Measurements from ENCODE around the gene ETS2.
"Not testable (repeated sequence)": the region's sequence is repeated elsewhere in the genome, so short reads cannot be mapped to it uniquely, and the experiment has no call there.

Gene ETS2

GRCh38 chr21:38838598-38839327 lies 33.0 kb downstream of the ETS2 start:
- no peak overlapping the region for H3K4me3 Mint-ChIP-seq

GRCh38 chr21:38839328-38840286 lies 33.9 kb downstream of the ETS2 start:
- Mint-ChIP-seq H3K36me3 (ENCODE audit: low read depth) (no peaks in the 10 kb centered on the region), H3K27me3 (peaks cover 17% of the 10 kb centered on the region), H3K4me1 (ENCODE audit: low read depth) (peaks cover 39% of the 10 kb centered on the region), H3K4me3 (no peak overlapping the region), H3K9me3 (no peaks in the 10 kb centered on the region), H3K27ac (no peak overlapping the region)
- intact Hi-C loops (cut with micrococcal nuclease): no loop called here

More at GRCh38 chr21:38838598-38839327, 33.0 kb downstream of the ETS2 start:
- no peak overlapping the region for H3K27ac Mint-ChIP-seq
- H3K4me1 Mint-ChIP-seq (ENCODE audit: low read depth): peaks cover 38% of the 10 kb centered on the region
- no peaks in the 10 kb centered on the region for H3K9me3 Mint-ChIP-seq
- intact Hi-C loops (cut with micrococcal nuclease): no loop called here
- no peaks in the 10 kb centered on the region for H3K36me3 Mint-ChIP-seq (ENCODE audit: low read depth)
- peaks cover 17% of the 10 kb centered on the region for H3K27me3 Mint-ChIP-seq

GRCh38 chr21:38840456-38841300 lies 34.9 kb downstream of the ETS2 start:
- Mint-ChIP-seq H3K27me3 (peaks cover 10% of the 10 kb centered on the region), H3K4me1 (ENCODE audit: low read depth) (peaks cover 39% of the 10 kb centered on the region), H3K36me3 (ENCODE audit: low read depth) (no peaks in the 10 kb centered on the region), H3K4me3 (no peak overlapping the region), H3K27ac (no peak overlapping the region), H3K9me3 (no peaks in the 10 kb centered on the region)
- intact Hi-C loops (cut with micrococcal nuclease): no loop called here

- Mint-ChIP-seq H3K27me3 (peaks cover 10% of the 10 kb centered on the region), H3K9me3 (no peaks in the 10 kb centered on the region), H3K36me3 (ENCODE audit: low read depth) (no peaks in the 10 kb centered on the region), H3K4me1 (ENCODE audit: low read depth) (peaks cover 39% of the 10 kb centered on the region), H3K27ac (no peak overlapping the region), H3K4me3 (no peak overlapping the region)
- intact Hi-C loops (cut with micrococcal nuclease): no loop called here
These were observed 35.7 kb downstream of the ETS2 start for GRCh38 chr21:38841472-38841871.

GRCh38 chr21:38842079-38842478 lies 36.4 kb downstream of the ETS2 start:
- Mint-ChIP-seq H3K9me3 (no peaks in the 10 kb centered on the region), H3K4me3 (no peak overlapping the region), H3K4me1 (ENCODE audit: low read depth) (peaks cover 39% of the 10 kb centered on the region), H3K36me3 (ENCODE audit: low read depth) (no peaks in the 10 kb centered on the region), H3K27me3 (peaks cover 9% of the 10 kb centered on the region), H3K27ac (no peak overlapping the region)
- intact Hi-C loops (cut with micrococcal nuclease): no loop called here

GRCh38 chr21:38843379-38843778 lies 37.6 kb downstream of the ETS2 start:
- H3K27me3 Mint-ChIP-seq: peaks cover 9% of the 10 kb centered on the region
- no peak overlapping the region for H3K27ac Mint-ChIP-seq
- H3K4me1 Mint-ChIP-seq (ENCODE audit: low read depth): peaks cover 32% of the 10 kb centered on the region
- intact Hi-C loops (cut with micrococcal nuclease): no loop called here
- H3K36me3 Mint-ChIP-seq (ENCODE audit: low read depth): no peaks in the 10 kb centered on the region
- H3K9me3 Mint-ChIP-seq: no peaks in the 10 kb centered on the region
- no peak overlapping the region for H3K4me3 Mint-ChIP-seq

GRCh38 chr21:38843806-38844503 lies 38.2 kb downstream of the ETS2 start:
- no peaks in the 10 kb centered on the region for H3K9me3 Mint-ChIP-seq
- no peaks in the 10 kb centered on the region for H3K36me3 Mint-ChIP-seq (ENCODE audit: low read depth)
- H3K27ac Mint-ChIP-seq: no peak overlapping the region
- intact Hi-C loops (cut with micrococcal nuclease): no loop called here
- peaks cover 7% of the 10 kb centered on the region for H3K27me3 Mint-ChIP-seq
- H3K4me3 Mint-ChIP-seq: no peak overlapping the region
- peaks cover 28% of the 10 kb centered on the region for H3K4me1 Mint-ChIP-seq (ENCODE audit: low read depth)

- H3K27me3 Mint-ChIP-seq; H3K9me3 Mint-ChIP-seq; H3K27ac Mint-ChIP-seq; H3K4me3 Mint-ChIP-seq; intact Hi-C loops (cut with micrococcal nuclease); H3K36me3 Mint-ChIP-seq (ENCODE audit: low read depth): not testable (repeated sequence)
- peaks cover 18% of the 10 kb centered on the region for H3K4me1 Mint-ChIP-seq (ENCODE audit: low read depth)
These were observed 39.6 kb downstream of the ETS2 start for GRCh38 chr21:38845374-38845773.

GRCh38 chr21:38847556-38847955 lies 41.8 kb downstream of the ETS2 start:
- no peak overlapping the region for H3K27ac Mint-ChIP-seq
- H3K9me3 Mint-ChIP-seq: no peaks in the 10 kb centered on the region
- intact Hi-C loops (cut with micrococcal nuclease): no loop called here
- no peaks in the 10 kb centered on the region for H3K36me3 Mint-ChIP-seq (ENCODE audit: low read depth)
- H3K4me3 Mint-ChIP-seq: no peak overlapping the region
- peaks cover 21% of the 10 kb centered on the region for H3K4me1 Mint-ChIP-seq (ENCODE audit: low read depth)
- peaks cover 13% of the 10 kb centered on the region for H3K27me3 Mint-ChIP-seq

- intact Hi-C loops (cut with micrococcal nuclease): no loop called here
- Mint-ChIP-seq H3K36me3 (ENCODE audit: low read depth) (no peaks in the 10 kb centered on the region), H3K4me1 (ENCODE audit: low read depth) (peaks cover 22% of the 10 kb centered on the region), H3K27ac (no peak overlapping the region), H3K27me3 (peaks cover 17% of the 10 kb centered on the region), H3K9me3 (no peaks in the 10 kb centered on the region), H3K4me3 (no peak overlapping the region)
These were observed 42.5 kb downstream of the ETS2 start for GRCh38 chr21:38848187-38848609.

- Mint-ChIP-seq H3K27me3 (peaks cover 20% of the 10 kb centered on the region), H3K4me1 (ENCODE audit: low read depth) (peaks cover 23% of the 10 kb centered on the region), H3K27ac (no peak overlapping the region), H3K9me3 (no peaks in the 10 kb centered on the region), H3K4me3 (no peak overlapping the region), H3K36me3 (ENCODE audit: low read depth) (no peaks in the 10 kb centered on the region)
- intact Hi-C loops (cut with micrococcal nuclease): no loop called here
These were observed 44.0 kb downstream of the ETS2 start for GRCh38 chr21:38849776-38850175.

GRCh38 chr21:38850277-38850951 lies 44.7 kb downstream of the ETS2 start:
- H3K4me1 Mint-ChIP-seq (ENCODE audit: low read depth): peaks cover 23% of the 10 kb centered on the region

GRCh38 chr21:38851101-38851500 lies 45.4 kb downstream of the ETS2 start:
- Mint-ChIP-seq H3K36me3 (ENCODE audit: low read depth) (no peaks in the 10 kb centered on the region), H3K27me3 (peaks cover 20% of the 10 kb centered on the region), H3K4me1 (ENCODE audit: low read depth) (peaks cover 23% of the 10 kb centered on the region), H3K27ac (no peak overlapping the region), H3K4me3 (no peak overlapping the region), H3K9me3 (no peaks in the 10 kb centered on the region)
- intact Hi-C loops (cut with micrococcal nuclease): no loop called here

More at GRCh38 chr21:38850277-38850951, 44.7 kb downstream of the ETS2 start:
- H3K9me3 Mint-ChIP-seq: no peaks in the 10 kb centered on the region
- H3K36me3 Mint-ChIP-seq (ENCODE audit: low read depth): no peaks in the 10 kb centered on the region
- peaks cover 20% of the 10 kb centered on the region for H3K27me3 Mint-ChIP-seq
- H3K27ac Mint-ChIP-seq: no peak overlapping the region
- intact Hi-C loops (cut with micrococcal nuclease): no loop called here
- no peak overlapping the region for H3K4me3 Mint-ChIP-seq

All from dendritic cell treated with granulocyte-macrophage colony-stimulating factor and Interleukin-4, amounts not matched to agents 40 ng/mL and 50 ng/mL, for 4 days (primary cell).